GM11168 (cell line): ENCODE measurements around the gene KCNF1.
"Not testable (repeated sequence)": the region's sequence is repeated elsewhere in the genome, so short reads cannot be mapped to it uniquely, and the experiment has no call there.

Source experiments
- in situ Hi-C: fragments of 300-500 bp; cut with MboI; formaldehyde crosslinking; loops from one replicate; pipeline ENCODE4 v1.12.0; 2022; ENCODE audit warnings: low sequenced_read_pairs; ENCODE audit not compliant: unreplicated experiment

The KCNF1 gene

GRCh38 chr2:10958452-10958851, 46.7 kb downstream of the KCNF1 start:
- in situ Hi-C loops, result not testable (repeated sequence)

DNA sequence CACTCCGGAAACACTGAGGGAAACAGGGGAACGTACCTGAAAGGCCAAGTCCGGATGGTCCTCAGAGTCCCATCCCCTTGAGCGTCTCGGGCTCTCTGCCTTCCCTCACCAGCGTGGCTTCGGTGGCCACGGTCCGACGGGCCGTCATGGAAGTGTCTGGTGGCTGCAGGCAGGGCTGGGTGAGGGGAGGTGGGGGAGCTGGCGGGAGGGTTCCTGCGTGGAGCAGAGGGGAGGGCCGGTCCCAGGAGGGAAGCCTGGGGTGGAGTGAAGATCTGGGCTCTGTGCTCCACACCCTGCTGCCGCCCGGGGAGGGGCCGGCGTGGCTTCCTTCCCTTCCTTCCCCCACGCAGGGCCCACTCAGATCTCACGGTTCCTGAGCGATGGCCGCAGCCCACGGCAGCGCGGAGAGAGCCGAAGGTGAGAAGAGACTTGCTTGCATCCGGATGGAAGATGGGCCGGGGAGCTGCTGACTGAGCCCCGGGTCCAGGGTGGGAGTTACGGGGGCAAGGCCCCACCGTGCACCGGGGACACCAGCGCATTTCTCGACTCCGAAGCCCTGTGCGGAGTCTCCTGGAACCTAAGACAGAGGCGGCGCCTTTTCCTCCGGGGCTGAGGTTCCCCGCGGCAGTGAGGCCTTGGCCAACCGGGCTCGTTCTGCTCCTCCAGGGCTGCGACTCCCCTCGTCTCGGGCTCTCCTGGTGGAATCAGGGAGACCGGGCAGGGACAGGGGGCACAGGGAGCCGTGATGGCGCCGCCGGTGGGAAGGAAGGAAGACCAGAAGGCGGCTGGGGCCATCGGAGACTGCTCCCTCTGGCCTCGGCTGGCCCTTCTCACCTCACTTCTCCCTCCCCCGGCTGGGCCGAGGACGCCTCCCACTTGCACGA, 49.1 kb downstream of the KCNF1 start:
- in situ Hi-C loops, result no loop called here

- in situ Hi-C loops, result no loop called here
Observed at GRCh38 chr2:10961490-10961875, 49.7 kb downstream of the KCNF1 start.

GRCh38 chr2:10962004-10962403, 50.3 kb downstream of the KCNF1 start:
- in situ Hi-C loops, result no loop called here

- in situ Hi-C loops, result no loop called here
Observed at GRCh38 chr2:10963155-10963554, 51.4 kb downstream of the KCNF1 start.
